GM12875 (cell line): ENCODE measurements around the gene PLA2G4D.

Experiments
- H3K4me3 ChIP-seq: one replicate; pipeline ENCODE4 v1.5.1; 2011; ENCODE audit warnings: low read depth, low read length, control low read depth
- TF ChIP-seq, protein P1 (sequence below): IDR thresholded peaks from 2 replicates; pipeline ENCODE4 v1.5.1; 2011; ENCODE audit warnings: low read depth, mild to moderate bottlenecking, control low read depth, inconsistent platforms, low read length, moderate library complexity, borderline replicate concordance; ENCODE audit not compliant: insufficient read depth

The PLA2G4D gene

DNA sequence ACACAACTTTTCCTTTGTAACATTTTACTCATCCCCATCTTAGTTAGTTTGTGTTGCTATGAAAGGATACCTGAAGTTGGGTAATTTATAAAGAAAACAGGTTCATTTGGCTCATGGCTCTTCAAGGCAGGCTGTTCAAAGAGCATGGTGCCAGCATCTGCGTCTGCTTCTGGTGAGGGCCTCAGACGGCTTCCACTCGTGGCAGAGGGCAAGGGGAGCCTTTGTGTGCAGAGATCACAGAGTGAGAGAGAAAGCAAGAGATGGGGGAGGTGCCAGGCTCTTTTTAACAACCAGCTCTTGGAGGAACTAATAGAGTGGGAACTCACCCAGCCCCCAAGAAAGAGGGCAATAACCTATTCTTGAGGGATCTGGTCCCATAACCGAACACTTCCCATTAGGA is 39.0 kb upstream of the PLA2G4D start:
- no peak overlapping the region for H3K4me3 ChIP-seq
- TF ChIP-seq, protein P1, sequence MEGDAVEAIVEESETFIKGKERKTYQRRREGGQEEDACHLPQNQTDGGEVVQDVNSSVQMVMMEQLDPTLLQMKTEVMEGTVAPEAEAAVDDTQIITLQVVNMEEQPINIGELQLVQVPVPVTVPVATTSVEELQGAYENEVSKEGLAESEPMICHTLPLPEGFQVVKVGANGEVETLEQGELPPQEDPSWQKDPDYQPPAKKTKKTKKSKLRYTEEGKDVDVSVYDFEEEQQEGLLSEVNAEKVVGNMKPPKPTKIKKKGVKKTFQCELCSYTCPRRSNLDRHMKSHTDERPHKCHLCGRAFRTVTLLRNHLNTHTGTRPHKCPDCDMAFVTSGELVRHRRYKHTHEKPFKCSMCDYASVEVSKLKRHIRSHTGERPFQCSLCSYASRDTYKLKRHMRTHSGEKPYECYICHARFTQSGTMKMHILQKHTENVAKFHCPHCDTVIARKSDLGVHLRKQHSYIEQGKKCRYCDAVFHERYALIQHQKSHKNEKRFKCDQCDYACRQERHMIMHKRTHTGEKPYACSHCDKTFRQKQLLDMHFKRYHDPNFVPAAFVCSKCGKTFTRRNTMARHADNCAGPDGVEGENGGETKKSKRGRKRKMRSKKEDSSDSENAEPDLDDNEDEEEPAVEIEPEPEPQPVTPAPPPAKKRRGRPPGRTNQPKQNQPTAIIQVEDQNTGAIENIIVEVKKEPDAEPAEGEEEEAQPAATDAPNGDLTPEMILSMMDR, result no peak

DNA sequence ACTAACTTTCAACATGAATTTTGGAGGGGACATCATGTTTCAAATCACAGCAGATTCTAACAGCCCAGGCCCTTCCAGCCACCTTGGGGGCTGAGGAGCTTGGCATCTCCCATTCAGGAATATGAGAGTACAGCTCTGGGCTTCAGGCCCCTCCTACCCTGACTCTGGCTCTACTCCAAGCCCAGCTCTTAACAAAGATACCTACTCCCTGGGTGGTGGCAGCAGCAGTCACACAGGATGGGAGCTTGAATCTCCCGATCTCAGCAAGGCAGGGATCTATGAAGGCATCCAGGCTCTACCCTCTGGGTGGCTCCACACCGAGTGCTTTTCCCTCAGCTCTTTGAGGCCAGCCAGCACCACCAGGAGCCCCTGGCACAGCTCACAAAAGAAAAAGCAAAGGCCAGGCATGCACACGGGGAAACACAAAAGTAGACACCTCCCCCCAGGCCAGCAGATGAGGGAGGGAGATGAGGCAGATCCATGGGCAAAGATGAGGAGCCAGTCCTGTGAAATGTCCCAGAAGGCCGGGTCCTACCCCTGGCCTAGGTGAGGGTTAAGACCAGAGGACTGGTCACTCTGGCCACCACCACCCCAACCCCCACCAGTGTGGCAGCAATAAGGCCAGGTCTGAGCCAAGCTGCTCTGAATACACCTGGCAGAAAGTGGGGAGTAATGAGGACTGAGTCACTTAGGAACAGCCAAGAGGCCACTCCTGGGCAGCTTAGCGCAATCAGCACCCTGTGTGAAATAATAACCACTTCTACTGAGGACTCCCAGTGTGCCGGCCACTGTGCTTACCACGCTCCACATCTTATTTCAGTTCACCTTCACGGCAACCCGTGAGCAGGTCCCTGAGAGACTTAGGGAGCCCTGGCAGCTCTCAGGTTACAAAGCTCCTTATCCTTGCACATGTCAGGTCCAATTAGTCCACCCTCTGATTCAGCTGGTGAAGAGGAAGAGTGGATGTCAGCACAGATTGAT is 37.8 kb upstream of the PLA2G4D start:
- no peak overlapping the region for H3K4me3 ChIP-seq
- TF ChIP-seq, protein P1, result no peak

DNA sequence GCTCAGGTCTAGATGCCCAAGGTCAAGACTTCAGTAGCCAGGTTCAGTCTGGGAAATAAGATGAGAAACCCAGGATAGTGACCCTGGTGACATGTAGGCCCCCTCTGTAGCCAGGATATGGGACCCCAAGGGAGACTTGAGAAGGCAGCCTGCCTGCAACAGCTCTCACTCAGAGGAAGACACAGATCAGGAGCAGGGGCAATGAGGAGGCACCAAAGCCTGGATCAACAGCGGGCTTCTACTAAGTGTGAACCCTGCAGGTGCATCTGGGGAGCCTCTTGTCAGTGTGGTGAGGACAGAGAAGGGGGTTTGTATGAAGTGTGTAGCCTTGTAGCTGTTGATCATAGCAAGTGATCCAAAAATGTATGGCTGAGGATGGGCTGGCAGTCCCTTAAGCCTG is 36.6 kb upstream of the PLA2G4D start:
- H3K4me3 ChIP-seq, result no peak overlapping the region
- TF ChIP-seq, protein P1, result no peak

DNA sequence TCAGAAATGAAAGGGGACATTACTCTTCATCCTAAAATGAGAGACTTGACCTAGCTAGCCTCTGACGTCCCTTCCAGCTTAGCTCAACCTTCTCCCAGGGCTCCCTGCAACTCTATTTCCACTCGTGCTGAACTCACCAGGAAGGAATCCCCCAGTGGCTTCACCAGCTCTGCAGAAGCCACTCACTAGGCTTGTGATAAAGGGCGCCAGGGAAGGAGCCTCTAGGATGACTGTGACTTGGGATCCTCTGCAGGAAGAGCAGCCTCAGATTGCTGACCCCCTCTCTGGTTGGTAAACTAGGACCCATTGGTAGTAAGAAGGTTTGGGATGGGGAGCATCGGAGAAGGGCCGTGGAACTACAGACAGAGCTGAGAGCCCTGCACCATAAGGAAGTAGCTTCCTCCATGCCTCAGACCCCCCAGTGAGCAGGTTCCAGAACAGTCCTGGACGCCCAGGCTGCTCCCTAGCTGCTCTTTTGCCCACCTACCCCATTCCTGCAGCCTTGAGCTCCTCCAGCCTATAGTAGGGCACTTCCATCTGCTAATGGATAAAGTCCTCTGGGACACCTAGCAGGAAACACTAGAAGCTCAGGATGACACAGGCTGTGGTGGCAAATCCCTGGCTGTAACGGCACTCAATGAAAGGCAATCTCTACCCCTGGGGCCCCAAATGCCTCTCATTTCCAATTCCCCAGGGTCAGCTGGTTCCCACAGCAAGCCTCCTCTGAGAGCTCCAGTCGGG is 36.1 kb upstream of the PLA2G4D start:
- TF ChIP-seq, protein P1, result no peak

DNA sequence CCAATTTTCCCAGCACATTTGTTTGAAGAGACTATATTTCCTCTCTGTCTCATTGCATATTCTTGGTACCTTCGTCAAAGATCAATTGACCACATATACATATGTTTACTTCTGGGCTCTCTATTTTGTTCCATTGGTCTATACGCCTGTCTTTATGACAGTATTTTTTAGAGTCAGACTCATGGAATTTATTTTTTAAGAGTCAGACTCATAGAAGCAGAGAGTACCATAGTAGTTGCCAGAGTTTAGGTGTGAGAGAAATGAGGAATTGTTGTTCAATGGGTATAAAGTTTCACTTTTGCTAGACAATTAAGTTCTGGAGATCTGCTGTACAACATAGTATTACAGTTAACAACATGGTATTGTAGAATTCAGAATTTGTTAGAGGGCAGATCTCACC is 35.0 kb upstream of the PLA2G4D start:
- no peak overlapping the region for H3K4me3 ChIP-seq
- TF ChIP-seq, protein P1, result no peak

More for the DNA sequence above, 36.1 kb upstream of the PLA2G4D start:
- H3K4me3 ChIP-seq, result no peak overlapping the region

DNA sequence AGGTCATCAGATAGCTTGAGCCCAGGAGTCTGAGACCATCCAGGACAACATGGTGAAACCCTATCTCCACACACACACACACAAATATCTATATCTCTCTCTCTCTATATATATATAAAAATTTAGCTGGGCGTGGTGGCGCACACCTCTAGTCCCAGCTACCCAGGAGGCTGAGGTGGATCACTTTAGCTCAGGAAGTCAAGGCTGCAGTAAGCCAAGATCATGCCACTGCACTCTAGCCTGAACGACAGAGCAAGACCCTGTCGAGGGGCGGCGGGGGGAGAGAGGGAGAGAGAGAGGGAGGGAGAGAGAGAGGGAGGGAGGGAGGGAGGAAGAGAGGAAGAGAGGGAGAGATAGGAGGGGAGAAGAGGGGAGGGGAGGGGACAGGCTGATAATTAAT is 34.1 kb upstream of the PLA2G4D start:
- no peak overlapping the region for H3K4me3 ChIP-seq
- TF ChIP-seq, protein P1, result no peak
